NCI-H2171 treated with DMSO at 0.1 percent for 48 hours (cell line): ENCODE data around the gene KIAA0408.

Experiments used
- DNase-seq: peaks from one replicate; lab custom pipeline; 2025; lab: John Stamatoyannopoulos, UW

Gene KIAA0408

DNA sequence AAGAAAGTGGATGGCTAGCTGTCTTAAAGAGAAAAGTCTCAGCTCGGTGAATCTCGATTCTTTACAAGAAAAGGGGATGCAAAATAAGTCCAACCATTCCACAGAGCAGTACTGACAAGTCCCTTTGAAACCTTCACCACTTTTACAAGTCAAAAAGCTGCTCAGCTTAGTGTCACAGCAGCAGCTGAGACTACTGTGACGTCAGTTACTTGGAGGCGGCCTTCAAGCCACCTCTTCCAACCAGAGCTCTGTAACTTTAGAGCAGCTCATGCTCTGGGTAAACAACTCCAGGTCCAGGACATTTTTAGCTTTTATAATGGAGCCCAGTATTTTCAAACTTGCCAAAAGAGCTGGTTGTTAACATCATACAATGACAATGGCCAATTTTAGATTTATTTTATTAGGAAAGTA lies at the start of gene KIAA0408:
TSS of gene KIAA0408 (minus strand) at position 159 of the 411 bp plus-strand sequence. CDS start 5,408 bp downstream, outside the sequence.
- no peak for DNase-seq

DNA sequence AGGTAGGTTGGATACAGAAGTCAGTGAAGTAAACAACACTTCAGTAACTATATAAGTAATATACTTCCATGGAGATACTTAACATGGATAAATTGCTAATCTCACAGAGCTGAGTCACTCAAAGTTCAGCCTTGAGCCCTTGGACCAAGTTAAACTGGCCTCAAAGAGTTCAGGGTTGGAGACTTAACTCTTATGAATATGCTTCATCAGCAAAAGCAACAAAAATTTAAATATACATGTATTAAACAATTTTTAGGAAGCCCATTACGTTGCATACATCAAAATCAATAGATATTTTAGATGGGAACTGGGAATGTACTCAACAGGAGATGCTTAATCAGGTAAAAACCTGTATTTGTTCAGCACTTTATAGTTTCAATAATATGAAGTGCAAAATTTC lies 47.7 kb upstream of the KIAA0408 start:
- DNase-seq, result no peak

DNA sequence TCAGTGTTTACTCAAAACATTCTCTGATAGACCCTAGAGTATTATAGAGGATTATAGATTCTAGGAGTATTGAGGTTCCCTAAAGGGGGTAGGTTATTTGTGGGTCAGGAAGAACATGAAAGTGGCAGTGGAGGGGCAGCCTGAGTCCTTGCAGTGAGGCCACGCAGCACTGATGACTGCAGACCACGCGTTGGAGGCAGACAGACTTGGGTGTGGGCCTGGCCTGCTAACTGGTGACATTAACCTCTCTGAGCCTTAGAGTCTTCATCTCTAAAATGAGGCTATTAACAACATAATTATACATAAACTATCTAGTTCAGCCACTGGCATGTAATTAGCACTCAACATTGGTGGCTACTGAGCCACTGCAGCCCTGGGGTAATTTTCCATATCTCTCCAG lies 43.8 kb upstream of the KIAA0408 start:
- DNase-seq, result no peak

DNA sequence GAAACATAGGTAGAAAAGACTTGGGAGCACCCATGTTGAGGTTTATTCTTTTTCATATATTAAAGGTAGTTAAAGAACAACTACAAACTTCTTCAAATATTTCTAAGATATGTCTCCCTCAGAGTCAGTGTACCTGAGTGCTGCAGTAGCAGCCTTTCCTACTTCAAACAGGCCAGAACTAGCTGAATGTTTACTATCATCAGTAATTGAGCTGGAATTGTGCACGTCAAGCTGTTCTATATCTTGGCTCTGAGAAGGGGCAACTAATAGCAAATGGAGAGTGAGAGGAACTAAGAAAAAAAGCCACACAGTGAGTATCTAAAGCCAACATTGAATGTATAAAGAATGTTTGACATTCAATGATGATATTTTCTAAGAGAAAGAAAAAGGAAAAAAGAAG lies 38.2 kb upstream of the KIAA0408 start:
- DNase-seq, result peak; percentile 48

DNA sequence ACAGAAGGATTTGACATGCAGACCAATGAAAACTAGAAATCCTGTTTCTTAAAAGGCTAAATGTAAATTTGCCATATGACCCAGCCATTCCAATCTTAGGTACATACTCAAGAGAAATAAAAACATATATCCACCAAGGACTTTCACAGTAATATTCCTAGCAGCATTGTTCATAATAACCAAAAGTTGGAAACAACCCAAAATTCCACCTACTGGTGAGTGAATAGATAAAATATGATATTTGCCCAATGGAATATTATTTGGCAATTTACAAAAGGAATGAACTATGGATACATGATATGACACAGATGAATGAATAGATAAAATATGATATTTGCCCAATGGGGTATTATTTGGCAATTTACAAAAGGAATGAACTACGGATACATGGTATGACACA lies 37.3 kb upstream of the KIAA0408 start:
- no peak for DNase-seq

DNA sequence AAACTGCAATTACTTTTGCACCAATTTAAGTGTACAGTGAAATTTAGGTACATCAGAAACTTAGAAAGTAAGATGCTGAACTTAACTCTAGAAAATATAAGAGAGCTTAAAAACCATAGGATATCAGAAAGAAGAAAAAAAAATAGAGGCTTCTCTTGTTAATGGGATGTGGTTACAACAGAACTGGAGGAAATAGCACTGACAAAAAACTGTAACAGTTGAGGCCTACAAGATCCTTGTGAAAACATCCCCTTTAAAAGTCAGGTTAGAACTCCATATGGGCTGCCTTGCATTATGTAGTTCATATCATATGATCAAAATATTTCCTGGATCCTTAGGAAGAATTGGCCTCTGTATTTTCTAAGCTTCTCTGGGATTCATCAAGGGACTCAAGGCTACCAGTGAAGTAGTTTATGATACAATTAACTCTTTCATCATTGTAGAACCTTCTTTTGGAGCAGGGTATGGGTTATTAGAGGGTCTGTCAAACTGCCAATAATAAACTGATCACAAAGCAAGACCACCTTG lies 35.1 kb upstream of the KIAA0408 start:
- DNase-seq, result no peak

DNA sequence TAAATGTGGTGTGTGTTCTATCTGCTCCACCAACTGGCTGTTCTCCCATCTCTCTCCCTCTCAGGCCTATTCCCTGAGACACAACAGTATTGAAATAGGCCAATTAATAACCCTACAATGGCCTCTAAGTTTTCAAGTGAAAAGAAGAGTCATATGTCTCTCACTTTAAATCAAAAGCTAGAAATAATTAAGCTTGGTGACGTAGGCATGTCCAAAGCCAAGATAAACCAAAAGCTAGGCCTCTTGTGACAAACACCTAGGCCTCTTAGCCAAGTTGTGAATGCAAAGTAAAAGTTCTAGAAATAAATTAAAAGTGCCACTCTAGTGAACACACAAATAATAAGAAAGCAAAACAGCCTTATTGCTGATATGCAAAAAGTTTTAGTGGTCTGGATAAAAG lies 30.1 kb upstream of the KIAA0408 start:
- no peak for DNase-seq

DNA sequence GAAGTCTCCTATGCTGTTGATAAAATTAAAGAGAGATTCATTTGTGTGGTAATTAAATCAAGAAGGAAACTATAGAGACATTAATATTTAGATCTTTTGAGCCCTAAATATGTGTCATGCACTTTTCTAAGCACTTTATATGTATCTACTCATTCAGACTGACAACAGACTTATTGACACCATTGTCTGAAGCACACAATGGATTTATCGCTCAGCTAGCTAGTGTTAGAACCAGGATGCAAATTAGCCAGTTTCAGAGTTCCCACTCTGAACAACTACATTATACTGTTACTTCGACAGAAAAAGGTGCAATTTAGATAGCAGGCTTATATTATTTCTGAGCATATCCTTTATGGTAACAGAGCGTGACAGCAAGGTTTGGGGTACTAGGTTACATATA lies 27.7 kb upstream of the KIAA0408 start:
- no peak for DNase-seq

DNA sequence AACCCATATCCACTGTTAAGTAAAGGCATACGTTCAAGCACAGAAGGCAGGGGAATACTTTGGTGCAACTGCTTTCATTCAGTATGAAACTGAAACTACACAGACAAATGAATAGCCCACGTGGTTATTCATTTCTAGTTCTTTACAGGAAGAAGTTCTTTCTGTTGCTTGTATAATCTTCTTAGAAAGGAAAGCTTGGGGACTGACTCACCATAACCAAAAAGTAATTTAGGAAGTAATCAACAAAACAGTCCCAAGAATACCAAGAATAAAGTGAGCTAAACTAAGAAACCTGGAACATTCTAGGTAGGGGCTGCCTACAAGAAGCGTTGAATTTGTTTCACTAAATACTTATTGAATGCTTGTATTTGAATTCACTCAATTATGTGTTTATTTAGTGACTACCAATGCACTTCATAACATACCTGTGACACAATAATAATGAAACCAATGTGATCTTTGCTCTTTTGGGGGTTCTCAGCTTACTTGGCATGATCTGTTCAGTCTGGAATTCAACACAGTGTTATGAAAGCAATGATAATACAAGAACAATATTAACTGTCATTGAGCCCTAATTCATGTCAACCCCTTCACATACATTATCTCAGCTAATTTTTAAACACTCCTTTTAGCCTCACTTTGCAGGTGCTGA lies 25.1 kb upstream of the KIAA0408 start:
- DNase-seq, result no peak

DNA sequence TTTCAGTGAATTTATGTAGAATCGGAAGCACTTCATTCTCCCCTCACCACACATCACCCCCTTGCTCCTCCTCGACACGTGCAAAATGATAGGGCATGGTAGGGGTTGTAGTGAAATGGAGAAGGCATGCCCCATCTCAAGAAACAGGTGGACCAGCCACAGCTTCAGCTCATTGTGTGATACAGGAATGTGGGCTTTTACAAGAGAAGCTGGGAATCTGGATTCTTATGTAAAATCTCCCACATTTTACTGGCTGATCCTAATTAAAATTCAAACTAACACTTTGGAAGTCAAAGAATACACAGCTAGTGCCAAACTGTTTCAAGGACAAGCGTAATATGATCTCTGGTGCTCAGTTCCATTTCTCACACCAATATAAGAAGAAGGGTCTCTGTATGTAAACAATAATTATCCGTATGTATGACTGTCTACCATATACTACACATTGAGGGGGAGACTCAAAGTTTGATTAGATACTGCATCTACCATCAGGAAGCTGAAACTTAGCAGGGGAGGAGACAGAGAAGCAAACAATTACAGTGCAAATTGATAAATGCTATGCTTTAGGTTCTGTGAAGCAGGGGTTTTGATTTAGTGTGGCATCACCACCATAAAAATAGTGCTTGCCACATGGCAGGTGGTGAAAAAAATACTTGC lies 24.3 kb upstream of the KIAA0408 start:
- DNase-seq, result peak; percentile 10

DNA sequence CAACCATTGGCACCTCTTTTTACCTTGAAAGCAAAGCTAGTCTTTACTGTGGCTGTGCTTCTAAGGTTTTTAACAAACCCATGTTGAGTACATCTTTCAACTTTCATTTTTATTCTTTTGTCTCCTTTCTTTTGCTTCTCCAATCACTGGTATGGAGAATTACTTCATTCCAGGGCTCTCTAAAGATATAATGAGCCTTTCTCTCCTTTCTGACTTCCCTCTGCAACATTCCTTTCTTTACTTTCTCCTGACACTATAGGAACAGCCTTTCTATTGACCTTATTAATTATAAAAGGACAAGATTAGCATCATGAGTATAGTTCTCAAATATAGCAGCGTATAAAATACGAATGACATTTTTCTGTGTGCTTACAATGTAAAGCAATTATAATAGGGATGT lies 23.1 kb upstream of the KIAA0408 start:
- DNase-seq, result no peak

DNA sequence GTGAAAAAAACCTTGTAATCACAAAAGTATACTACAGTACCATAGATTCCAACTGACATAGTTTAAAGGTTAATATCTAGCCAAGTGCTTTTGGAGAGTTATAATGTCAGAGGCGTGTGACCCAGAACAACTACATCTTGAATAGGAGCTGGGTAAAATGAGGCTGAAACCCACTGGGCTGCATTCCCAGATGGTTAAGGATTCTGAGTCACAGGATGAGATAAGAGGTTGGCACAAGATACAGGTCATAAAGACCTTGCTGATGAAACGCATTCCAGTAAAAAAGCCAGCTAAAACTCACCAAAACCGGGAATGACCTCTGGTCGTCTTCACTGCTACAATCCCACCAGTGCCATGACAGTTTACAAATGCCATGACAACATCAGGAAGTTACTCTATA lies 22.4 kb upstream of the KIAA0408 start:
- DNase-seq, result no peak

DNA sequence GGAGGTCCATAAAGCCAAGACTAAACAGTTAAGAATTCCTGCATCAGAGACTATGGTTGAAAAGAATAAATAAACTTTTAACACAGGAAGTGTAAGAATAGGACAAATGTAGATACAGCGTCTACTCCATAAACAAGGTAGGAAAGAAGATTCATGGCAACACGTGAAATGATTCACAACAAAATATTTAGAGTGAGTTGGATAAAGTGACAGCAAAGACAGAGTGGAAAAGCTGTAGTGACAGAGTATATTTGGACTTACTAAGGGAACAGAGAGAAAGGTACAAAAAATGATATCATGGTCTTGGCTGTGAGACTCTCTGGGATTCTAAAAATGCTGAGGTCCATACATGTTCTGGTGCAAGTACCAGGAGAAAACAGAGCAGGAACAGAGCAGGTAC lies 21.9 kb upstream of the KIAA0408 start:
- no peak for DNase-seq

DNA sequence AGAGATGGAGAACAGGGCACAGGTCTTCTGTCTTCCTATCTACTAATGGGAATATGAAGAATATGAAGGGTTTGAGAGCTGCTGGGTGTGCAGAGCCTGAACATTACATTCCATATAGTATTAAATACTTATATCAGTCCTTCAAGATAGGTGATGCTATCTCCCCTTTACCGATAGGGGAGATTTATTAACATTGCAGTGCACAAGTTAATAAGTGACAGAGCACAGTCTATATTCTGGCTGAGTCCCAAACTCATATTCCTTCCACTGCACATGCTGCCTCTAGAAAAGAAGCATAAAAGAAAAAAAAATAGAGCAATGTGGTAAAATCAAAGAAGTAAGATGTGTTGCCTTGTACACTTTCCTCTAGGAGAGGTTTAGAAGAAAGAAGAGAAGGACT lies 18.5 kb upstream of the KIAA0408 start:
- no peak for DNase-seq

DNA sequence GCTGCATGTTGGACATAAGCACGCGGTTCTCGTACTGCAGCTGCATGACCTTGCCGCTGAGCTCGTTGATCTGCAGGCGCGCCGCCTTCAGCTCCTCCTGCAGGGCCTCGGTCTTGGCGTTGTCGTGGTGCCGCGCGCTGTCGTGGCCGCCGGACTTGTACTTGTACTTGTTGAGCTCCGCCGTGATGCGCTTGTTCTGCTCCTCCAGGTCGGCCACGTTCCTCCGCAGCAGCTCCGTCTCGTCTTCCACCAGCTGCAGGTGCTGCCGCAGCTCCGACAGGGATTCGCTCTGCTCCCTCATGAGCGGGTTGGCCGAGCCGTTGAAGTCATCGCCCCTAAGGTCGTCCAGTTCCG lies 16.6 kb upstream of the KIAA0408 start:
- DNase-seq, result no peak

DNA sequence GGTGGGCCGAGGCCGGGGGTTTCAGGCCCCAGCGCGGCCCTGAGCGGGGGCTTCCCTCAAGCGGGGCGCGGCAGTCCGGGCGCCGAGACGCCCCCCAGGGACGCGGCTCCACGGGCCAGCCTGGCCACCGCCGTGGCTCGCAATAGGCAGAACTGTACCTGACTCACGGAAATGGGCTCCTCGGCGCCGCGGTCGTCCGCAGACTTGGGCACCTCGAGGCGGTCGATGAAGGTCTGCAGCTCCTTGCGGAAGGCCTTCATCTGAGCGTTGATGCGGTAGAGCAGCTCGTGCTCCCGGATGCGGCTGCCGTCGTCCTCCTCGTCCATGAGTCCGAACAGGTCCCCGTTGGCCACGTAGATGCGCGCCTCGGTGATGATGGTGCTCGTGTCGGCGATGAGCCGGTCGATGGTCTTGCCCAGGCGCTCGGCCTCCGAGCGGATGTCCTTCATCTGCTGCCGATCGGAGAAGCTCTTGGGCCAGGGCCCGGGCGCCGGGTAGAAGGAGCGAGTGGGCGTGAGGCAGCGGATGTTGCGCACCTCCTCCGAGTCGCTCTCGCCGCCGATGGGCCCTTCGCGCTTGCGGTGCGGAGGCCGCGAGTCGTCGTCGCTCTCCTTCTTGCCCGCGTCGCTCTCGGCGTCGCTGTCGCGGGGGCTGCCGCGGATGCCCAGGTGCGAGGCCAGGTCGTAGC lies 16.1 kb upstream of the KIAA0408 start:
- no peak for DNase-seq

DNA sequence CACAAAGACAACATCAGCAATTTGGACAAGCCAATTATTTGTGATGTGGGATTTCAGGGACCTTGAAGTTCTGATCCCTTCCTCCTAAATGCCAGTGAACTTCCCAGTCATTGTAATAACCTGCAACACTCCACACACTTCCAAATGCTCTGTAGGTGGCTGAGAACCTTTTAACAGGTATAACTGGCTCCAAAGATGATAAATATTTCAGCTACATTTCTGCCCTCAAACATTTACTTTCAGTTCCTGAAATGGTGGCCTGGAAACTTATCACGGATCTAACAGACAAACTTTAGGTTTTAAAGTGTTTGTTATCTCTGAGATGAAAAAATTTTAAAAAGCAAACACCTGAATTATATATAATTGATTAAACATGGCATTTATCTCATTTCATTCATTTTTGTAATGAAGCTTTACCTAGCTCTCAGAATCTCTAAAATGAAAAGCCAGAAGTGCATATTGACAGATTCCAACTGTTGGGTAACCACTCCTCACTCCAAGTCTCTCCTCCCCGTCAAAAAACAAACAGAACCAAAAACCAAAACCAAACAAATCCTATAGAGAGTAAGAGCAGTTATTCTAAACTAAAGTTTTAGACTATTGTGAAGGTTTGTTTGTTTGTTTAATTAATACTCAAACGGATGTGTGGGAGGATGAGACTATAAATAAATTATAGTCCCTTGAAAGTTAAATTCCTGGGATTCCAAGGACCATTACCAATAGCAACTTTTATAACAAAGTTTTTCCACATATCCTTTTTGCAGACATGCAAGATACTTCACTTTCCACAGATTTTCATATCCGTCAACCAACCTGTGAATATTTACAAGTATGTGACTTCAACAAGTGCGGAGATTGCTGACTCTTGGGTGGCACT lies 12.4 kb upstream of the KIAA0408 start:
- DNase-seq, result no peak

DNA sequence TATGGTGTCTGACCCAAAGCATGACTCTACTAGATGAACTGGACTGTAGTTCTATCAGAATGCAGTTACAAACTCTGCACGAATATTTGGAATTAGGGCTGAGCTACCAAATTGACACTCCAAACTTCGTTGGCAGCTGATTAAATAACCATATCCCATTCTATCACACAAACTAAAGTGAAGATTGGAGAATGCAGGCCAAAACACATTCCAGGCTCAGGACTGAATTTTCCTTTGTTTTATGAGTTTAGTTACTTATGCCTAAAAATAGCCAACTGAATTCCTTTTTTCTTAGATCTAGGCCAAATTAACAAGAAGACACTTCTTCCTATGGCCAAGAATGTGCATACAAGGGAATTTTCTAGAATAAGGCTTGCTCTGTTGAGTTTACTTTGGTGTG lies 9.7 kb upstream of the KIAA0408 start:
- DNase-seq, result no peak

DNA sequence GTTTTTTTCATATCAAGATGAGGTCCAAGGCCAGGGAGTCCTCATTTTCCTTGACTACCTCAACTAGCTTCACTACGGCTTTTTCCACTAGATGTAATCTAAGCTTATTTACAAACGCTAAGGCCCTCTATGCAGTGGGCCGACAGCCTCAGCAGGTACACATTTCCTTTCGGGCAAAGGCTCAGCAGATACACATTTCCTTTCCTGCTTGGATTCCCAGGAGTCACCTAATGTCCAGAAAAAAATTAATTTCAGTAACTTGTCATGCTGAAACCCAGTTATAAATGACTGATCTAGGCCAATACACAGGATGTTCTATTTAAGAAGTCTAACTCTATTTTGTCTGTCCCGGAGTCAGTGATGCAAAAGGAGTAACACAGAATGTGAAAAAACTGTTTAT lies 7.2 kb upstream of the KIAA0408 start:
- DNase-seq, result no peak

DNA sequence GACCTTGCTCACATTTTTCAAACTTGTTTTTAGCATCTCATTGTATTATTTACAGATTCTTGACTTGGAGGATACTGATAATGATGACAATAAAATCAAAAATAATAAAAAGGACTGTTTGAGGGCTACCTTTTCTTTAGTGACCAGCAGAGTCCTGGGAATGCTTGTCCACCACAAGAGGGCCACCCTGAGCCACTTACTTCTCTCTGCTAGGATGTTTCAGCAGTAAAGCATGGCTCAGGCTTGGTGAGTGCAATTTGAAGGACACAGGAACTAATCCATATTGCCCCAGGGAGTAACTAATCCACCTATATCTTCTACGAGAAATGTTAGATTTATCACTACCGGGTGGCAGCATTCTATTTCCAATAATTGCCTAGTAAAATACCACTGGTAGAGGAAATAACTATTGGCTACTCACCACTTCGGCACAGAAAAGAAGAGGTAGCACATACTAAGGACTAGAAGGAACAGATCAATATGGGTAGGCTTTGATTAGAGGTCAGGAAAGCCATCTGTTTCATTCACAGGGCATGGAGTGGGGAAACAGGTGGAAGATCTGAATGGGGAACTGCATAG lies 5.8 kb upstream of the KIAA0408 start:
- DNase-seq, result peak; percentile 37

DNA sequence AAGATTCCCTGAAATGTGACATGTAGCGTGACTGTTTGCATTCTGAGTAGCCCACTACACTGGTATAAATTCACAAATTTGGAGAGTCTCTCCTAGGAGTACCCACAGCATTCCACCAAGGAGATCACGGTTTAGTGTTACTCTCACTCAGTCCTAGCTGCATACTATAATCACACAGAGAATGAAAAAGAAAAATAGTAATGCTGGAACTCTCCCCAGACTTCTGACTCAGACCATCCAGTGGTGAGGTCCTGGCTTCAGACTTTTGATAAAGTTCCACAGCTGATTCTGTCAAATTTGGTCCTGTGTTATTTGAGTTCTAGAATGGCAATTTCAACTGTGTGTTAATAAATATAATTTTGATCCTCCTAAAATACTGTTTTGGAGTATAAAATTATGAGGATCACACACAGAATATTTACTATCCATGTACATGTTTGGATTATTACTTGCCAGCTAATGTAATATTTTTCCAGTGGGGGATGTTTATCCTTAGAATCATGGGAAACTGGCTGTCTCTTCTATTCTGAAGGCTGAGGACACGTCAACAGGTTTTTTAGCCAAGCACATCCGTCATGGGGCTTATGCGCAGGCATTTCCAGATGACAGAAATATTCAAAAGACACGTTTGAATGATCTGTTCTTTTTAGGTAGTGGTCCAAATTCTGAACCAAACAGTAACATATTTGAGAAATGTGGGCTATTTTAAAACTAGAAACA lies 5.1 kb upstream of the KIAA0408 start:
- no peak for DNase-seq
